C4-2B (cell line): Measurements from ENCODE around the gene MTR.

Experiments
- ZFX ChIP-seq: fragments of 450-650 bp; IDR thresholded peaks from 2 replicates; pipeline ENCODE4 v1.6.1; 2017
- TF ChIP-seq, protein P1 (sequence below): fragments of 450-650 bp; conservative IDR thresholded peaks from 2 replicates; pipeline ENCODE4 v1.5.1; 2017; ENCODE audit warnings: mild to moderate bottlenecking

DNA sequence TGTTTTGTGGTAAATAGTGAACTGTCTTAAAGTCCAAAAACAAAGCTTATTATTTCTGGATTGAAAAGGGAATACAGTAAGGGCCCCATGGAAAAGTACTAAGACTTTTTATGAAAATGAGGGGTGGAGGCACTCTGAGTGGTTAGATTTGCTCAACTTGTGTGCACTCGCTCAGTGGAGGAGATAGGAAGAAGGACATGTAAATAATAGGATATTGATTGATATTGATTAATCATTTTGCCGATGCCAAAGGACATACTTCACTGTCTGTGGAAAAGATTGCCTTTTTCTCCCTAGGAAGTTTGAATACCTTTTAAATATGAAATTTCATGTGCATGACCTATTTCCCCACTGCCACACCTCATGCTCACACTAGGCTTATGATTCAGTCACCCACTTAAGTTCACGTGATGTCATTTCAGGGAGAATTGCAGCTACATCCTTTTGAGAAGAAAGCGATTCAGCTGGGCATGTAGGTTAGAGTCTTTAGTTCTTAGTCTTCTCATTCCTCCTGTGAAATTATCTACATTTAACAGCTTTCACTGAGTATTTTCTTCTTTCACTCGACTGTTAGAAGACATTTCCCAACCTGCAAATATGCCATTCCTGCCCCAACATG lies 5.0 kb downstream of the MTR start:
- TF ChIP-seq, protein P1, sequence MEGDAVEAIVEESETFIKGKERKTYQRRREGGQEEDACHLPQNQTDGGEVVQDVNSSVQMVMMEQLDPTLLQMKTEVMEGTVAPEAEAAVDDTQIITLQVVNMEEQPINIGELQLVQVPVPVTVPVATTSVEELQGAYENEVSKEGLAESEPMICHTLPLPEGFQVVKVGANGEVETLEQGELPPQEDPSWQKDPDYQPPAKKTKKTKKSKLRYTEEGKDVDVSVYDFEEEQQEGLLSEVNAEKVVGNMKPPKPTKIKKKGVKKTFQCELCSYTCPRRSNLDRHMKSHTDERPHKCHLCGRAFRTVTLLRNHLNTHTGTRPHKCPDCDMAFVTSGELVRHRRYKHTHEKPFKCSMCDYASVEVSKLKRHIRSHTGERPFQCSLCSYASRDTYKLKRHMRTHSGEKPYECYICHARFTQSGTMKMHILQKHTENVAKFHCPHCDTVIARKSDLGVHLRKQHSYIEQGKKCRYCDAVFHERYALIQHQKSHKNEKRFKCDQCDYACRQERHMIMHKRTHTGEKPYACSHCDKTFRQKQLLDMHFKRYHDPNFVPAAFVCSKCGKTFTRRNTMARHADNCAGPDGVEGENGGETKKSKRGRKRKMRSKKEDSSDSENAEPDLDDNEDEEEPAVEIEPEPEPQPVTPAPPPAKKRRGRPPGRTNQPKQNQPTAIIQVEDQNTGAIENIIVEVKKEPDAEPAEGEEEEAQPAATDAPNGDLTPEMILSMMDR: no peak
- TF ChIP-seq ZFX: no peak
